Uterus (tissue), 2 donors: ENCODE data around the gene SHROOM3.

Experiments
- POLR2A ChIP-seq, 2 donors: fragments of 450-650 bp; IDR thresholded peaks; one replicate each; pipeline ENCODE4 v1.6.1; 2016; ENCODE audit warnings: antibody characterized with exemption in 2 of 2, mild to moderate bottlenecking in 1 of 2, moderate library complexity in 1 of 2
- TF ChIP-seq, protein P1 (sequence below), 4 experiments: fragments of 200-600 bp in 2 of 4; fragments of 450-650 bp in 2 of 4; sonication (generic) in 2 of 4; IDR thresholded peaks; one replicate each; pipeline ENCODE4 v1.5.1; 2016 to 2019; ENCODE audit warnings: antibody characterized with exemption in 4 of 4, mild to moderate bottlenecking in 2 of 4, moderate library complexity in 1 of 4

DNA sequence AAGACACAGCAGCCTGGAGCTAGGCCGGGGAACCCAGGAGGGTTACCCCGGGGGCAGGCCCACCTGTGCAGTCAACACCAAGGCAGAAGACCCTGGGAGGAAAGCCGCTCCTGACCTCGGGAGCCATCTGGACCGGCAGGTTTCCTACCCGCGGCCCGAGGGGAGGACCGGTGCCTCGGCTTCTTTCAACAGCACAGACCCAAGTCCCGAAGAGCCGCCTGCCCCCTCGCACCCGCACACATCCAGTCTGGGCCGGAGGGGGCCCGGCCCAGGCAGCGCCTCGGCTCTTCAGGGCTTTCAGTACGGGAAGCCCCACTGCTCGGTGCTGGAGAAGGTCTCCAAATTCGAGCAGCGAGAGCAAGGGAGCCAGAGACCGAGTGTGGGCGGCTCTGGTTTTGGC lies 305.2 kb downstream of the SHROOM3 start:
- TF ChIP-seq, protein P1, sequence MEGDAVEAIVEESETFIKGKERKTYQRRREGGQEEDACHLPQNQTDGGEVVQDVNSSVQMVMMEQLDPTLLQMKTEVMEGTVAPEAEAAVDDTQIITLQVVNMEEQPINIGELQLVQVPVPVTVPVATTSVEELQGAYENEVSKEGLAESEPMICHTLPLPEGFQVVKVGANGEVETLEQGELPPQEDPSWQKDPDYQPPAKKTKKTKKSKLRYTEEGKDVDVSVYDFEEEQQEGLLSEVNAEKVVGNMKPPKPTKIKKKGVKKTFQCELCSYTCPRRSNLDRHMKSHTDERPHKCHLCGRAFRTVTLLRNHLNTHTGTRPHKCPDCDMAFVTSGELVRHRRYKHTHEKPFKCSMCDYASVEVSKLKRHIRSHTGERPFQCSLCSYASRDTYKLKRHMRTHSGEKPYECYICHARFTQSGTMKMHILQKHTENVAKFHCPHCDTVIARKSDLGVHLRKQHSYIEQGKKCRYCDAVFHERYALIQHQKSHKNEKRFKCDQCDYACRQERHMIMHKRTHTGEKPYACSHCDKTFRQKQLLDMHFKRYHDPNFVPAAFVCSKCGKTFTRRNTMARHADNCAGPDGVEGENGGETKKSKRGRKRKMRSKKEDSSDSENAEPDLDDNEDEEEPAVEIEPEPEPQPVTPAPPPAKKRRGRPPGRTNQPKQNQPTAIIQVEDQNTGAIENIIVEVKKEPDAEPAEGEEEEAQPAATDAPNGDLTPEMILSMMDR (IDR thresholded peaks at IDR 0.05), result no peak
- no peak for TF ChIP-seq POLR2A (IDR thresholded peaks at IDR 0.05)
